IPS-18c (cell line): Measurements from ENCODE around the gene PIEZO2.

Experiments used
- H3K4me3 ChIP-seq: 2 replicates; pipeline ENCODE4 v1.7.0; 2013; ENCODE audit warnings: low read depth, mild to moderate bottlenecking, low read length, moderate library complexity; ENCODE audit not compliant: insufficient read depth
- H3K9me3 ChIP-seq: one replicate; pipeline ENCODE4 v1.6.1; 2013; ENCODE audit warnings: mild to moderate bottlenecking, low read length, moderate library complexity; ENCODE audit not compliant: control insufficient read depth, insufficient read depth

The PIEZO2 gene

GRCh38 chr18:10791169-10791831 lies 358.1 kb downstream of the PIEZO2 start:
- Histone ChIP-seq H3K4me3 (no peak overlapping the region), H3K9me3 (no peaks in the 10 kb centered on the region)

DNA sequence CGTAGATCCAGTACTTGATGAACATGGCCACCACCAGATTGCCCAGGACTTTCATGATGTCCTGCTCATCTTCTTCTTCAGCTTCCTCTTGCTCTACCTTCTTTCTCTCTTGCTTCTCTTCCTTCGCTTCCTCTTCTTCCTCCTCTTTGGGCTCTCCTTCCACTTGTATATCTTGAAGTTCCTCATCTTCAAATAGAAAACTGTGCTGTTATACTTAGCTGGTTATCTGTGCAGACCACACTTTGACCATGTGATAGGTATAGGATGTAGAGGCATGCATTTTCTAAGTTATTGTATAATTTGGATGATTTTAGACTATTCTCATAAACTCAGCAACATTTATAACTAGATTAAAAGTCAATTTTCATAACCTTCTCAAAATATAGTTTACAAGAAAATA lies 360.2 kb downstream of the PIEZO2 start:
- Histone ChIP-seq H3K4me3 (no peak overlapping the region), H3K9me3 (no peaks in the 10 kb centered on the region)

DNA sequence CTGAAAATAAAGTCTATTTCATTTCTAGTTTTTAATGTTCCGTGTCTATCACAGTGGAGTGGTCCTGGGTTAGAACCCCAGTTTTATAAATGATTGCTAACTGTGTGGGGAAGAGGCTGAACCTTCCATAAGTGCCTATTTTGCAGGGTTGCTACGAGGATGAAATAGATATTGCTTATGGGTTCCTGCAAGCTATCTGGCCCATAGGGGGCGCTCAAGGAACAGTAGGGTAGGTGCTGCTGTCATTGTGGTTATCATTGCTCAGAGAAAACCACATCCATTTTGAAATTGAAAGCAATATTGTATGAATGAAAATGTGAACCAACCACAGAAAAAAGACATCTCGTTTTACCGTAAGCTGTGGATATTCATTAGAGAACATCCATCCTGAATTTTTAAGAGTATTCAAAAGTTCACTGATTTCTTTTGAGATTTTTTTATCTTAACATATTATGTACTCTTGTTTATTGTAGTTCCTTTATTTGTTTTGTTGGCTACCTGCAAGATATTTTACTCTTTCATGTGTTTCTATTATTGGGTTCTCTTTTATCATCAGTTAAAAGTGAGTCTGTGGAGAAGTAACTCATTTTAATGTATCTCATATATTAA lies 362.0 kb downstream of the PIEZO2 start:
- no peaks in the 10 kb centered on the region for H3K9me3 ChIP-seq
- no peak overlapping the region for H3K4me3 ChIP-seq

DNA sequence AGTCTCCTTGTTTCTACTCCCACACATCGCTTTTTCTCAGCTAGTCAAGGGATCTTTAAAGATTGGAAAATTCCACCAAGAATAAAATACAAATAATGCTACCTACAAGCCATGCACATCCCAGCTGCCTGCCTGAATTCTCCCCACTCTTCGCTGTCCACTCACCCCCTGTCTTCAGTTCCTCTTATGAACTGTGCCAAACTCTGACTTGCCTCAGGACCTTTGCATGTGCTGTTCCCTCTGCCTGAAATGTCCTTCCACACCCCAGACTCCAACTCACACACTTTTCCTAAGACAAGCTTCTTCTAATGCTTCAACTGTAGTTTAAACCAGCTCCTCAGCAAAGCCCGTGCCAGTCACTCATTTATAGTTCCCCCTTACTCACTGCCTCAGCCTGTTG lies 363.6 kb downstream of the PIEZO2 start:
- H3K4me3 ChIP-seq: no peak overlapping the region
- H3K9me3 ChIP-seq: no peaks in the 10 kb centered on the region

GRCh38 chr18:10784596-10785202 lies 364.7 kb downstream of the PIEZO2 start:
- H3K4me3 ChIP-seq: no peak overlapping the region
- H3K9me3 ChIP-seq: no peaks in the 10 kb centered on the region

- H3K9me3 ChIP-seq: no peaks in the 10 kb centered on the region
- H3K4me3 ChIP-seq: no peak overlapping the region
Measured at GRCh38 chr18:10783941-10784340, 365.4 kb downstream of the PIEZO2 start.

DNA sequence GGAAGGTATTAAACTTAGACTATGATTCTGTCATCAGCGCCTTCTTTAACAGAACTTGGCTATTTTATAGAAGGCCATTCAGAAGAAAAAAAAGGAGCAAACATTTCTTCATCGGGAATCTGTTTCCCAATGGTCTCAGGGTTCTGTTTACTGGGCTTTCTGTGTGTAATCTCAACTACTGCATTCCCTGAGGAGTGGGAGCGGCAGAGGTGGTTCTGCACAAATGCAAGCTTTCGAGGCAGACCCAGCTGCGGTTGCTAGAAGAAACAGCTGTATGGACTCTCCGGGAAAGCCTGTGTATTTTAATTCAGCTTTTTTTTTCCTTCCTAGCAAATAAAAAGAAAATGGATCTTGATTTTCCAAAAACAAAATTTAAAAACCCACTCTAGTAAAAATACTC lies 372.9 kb downstream of the PIEZO2 start:
- H3K4me3 ChIP-seq: no peak overlapping the region
- no peaks in the 10 kb centered on the region for H3K9me3 ChIP-seq

DNA sequence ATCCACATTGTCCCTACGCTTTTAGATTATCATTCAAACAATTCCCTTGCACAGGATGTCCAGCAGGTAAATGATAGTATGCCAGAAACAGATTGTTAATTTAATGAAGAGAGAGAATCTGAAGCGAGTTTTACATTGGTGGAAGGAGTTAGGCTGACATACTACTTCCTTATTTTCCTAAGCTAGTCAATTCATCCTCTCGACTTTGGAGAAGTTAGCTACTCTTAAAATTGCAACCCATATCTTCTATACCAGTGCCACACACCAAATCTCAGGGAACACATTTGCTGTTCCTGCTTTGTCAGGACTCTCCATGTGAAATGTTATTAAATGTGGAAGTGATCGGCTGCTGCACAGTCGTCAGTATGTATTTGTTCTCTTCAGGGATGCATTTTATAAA lies 374.3 kb downstream of the PIEZO2 start:
- H3K9me3 ChIP-seq: no peaks in the 10 kb centered on the region
- no peak overlapping the region for H3K4me3 ChIP-seq

DNA sequence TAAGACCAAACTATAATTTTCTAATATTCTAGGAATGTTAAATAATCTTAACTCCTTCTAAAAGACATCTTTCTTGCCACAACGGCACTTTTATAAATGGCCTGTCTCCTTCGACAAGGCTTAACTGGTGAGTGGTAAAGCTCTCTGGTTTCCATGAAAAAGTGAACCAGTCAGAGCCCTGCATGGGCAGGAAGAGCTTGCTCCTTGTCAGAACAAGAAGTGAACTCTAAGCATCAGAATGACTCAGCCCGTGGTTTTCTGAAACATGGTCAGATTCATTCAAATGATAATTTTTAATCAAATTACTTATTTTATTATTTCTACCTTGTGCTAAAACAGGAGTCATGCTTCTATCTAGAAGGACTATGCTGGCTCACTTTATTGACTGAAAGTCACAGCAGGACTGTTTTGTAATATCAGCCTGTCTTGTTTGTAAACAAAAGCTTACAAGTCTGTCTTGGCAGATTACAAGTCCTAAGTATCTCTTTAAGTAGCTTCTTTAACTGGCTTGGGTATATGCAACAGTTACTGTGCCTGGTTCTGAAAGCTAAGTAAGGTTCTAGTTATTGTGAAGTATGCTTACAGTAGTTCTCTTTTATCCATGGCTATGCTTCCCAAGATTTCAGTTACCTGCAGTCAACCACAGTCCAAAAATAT lies 378.2 kb downstream of the PIEZO2 start:
- Histone ChIP-seq H3K4me3 (no peak overlapping the region), H3K9me3 (no peaks in the 10 kb centered on the region)

DNA sequence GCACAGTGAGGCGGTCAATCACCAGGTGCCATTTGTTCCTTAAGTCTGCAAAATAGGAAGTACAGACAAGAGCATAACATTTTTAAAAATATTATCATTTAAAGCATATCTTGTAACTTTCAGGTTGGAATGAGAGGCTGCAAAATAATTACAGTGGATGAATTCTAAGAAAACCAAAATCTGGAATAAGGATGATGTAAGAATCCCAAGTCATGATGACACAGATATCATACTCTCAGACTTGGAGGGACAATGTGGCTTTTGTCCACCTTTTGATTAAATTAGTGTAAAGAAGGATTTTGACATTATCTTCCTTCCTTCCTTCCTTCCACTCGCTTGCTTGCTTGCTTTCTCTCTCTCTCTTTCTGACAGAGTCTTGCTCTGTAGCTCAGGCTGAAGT lies 379.1 kb downstream of the PIEZO2 start:
- no peaks in the 10 kb centered on the region for H3K9me3 ChIP-seq
- no peak overlapping the region for H3K4me3 ChIP-seq

GRCh38 chr18:10768221-10768620 lies 381.1 kb downstream of the PIEZO2 start:
- no peaks in the 10 kb centered on the region for H3K9me3 ChIP-seq
- H3K4me3 ChIP-seq: no peak overlapping the region

DNA sequence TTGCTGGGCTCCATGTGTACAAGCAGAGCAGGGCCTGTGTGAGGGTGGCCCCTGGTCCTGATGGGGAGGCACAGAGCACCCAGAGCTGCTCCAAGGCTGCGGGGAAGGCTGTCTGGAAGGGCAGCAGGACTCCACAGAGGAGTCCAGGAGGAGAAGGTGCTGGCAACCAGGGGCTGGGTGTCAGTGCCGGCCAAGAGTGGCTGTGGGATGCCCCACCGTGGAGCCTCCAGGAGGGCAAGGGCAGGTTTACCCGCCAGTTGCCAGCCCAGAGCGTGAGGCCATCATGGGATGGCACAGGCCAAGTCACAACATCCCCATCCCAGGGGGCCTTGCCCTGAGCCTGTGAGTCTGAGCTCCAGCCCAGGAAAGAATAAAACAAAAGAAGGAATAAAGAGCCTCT lies 381.7 kb downstream of the PIEZO2 start:
- no peaks in the 10 kb centered on the region for H3K9me3 ChIP-seq
- H3K4me3 ChIP-seq: no peak overlapping the region

DNA sequence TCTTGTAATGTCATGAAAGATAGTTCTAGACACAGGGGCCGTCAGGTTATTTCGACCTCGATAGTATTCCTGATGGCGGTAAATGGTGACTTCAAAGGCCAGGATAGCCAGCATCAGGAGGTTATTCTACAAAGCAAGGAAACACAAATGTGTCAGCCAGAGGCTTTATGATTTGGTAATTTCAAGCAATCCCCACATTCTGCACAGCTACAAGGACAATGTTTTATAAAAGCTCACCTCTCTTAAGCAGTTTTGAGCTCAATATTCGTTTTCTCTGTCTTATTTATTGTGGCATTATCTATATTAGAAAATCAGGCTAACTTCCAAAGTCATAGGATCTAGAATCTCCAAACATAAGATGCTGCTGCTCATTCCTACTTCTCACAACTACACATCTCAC lies 388.4 kb downstream of the PIEZO2 start:
- Histone ChIP-seq H3K9me3 (peaks cover 2% of the 10 kb centered on the region), H3K4me3 (no peak overlapping the region)

- no peak overlapping the region for H3K4me3 ChIP-seq
- peaks cover 2% of the 10 kb centered on the region for H3K9me3 ChIP-seq
Measured at GRCh38 chr18:10759241-10759640, 390.1 kb downstream of the PIEZO2 start.

GRCh38 chr18:10757946-10758345 lies 391.4 kb downstream of the PIEZO2 start:
- Histone ChIP-seq H3K4me3 (no peak overlapping the region), H3K9me3 (peaks cover 2% of the 10 kb centered on the region)

GRCh38 chr18:10757349-10757748 lies 392.0 kb downstream of the PIEZO2 start:
- Histone ChIP-seq H3K4me3 (no peak overlapping the region), H3K9me3 (peaks cover 2% of the 10 kb centered on the region)

DNA sequence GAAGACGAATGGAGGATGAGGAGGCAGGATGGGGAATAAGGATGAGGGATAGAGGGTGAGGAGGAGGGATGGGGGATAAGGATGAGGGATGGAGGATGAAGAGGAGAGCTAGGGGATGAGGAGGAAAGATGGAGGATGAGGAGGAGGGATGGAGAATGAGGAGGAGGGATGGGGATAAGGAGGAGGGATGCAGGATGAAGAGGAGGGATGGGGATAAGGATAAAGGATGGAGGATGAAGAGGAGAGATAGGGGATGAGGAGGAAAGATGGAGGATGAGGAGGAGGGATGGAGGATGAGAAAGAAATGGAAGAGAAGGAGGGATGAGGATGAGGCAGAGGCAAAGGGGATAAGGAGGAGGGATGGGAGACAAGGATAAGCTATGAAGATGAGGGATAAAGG lies 393.5 kb downstream of the PIEZO2 start:
- peaks cover 2% of the 10 kb centered on the region for H3K9me3 ChIP-seq
- no peak overlapping the region for H3K4me3 ChIP-seq

DNA sequence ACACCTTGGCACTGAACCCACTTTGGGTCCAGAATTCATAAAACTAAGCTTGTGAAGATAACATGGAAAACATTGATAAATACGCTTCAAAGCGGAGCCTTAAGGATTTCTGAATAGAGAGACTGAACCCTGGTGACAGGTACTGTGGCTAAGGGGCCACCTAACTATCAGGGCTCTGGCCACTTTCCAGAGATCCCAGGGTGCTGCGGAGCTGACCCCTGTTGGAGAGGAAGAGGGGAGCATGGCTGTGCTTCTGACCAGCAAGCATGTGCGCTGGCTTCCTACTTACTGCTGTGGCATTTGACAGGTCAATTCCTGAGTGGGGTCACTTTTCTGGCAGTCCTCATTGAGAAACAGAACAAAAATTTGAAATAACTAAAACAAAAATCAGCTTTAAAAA lies 395.2 kb downstream of the PIEZO2 start:
- Histone ChIP-seq H3K4me3 (no peak overlapping the region), H3K9me3 (peaks cover 2% of the 10 kb centered on the region)
